IMR-90 (cell line): ENCODE measurements around the gene AGMO. TPM values are rescaled to one million over a fixed set of nuclear protein-coding genes. Genes with fewer than 3 reads are reported as not detected.

ENCODE experiments used
- ATAC-seq: fragments of 200-7000 bp; cut with Tn5 transposase; 2 replicates; pipeline ENCODE4 v1.9.1; 2020; ENCODE audit warnings: low read depth, mild to moderate bottlenecking, moderate library complexity
- BruUV-seq: library from RNA; stranded (reverse); fragments of 400-500 nt; replicated peaks from 2 replicates; lab custom pipeline; 2021; lab: Mats Ljungman, UMichigan
- CTCF ChIA-PET: fragments of 300-600 bp; formaldehyde crosslinking; extraction: SDS; loops from one replicate; lab custom pipeline; 2021; ENCODE audit warnings: antibody characterized with exemption; lab: Yijun Ruan, JAX
- POLR2A ChIA-PET: fragments of 300-600 bp; sonication (Branson Sonifier 250); formaldehyde crosslinking; loops from one replicate; lab custom pipeline; 2022; ENCODE audit warnings: antibody characterized with exemption; ENCODE audit not compliant: unreplicated experiment; lab: Charles Lee
- DNase-seq: peaks from one replicate; pipeline ENCODE4 v3.0.0; 2013
- H2AFZ ChIP-seq: replicated peaks from 2 replicates; pipeline ENCODE3; 2013; ENCODE audit warnings: low read length, mild to moderate bottlenecking; ENCODE audit not compliant: poor library complexity
- H2AK5ac ChIP-seq: 2 replicates; pipeline ENCODE4 v1.6.1; 2013; ENCODE audit warnings: low read depth, low read length, inconsistent platforms
- H2AK9ac ChIP-seq: replicated peaks from 2 replicates; pipeline ENCODE3; 2013; ENCODE audit warnings: mild to moderate bottlenecking, low read depth, low read length, moderate library complexity; ENCODE audit not compliant: poor library complexity
- H2BK120ac ChIP-seq: 2 replicates; pipeline ENCODE4 v1.6.1; 2013; ENCODE audit warnings: low read depth, low read length, inconsistent platforms
- H2BK15ac ChIP-seq: 3 replicates; pipeline ENCODE4 v1.6.1; 2013; ENCODE audit warnings: low read depth, low read length, inconsistent platforms
- H2BK20ac ChIP-seq: 2 replicates; pipeline ENCODE4 v1.6.1; 2013; ENCODE audit warnings: low read depth, mild to moderate bottlenecking, inconsistent platforms, low read length, moderate library complexity
- H2BK5ac ChIP-seq: 2 replicates; pipeline ENCODE4 v1.6.1; 2013; ENCODE audit warnings: mild to moderate bottlenecking, low read depth, low read length, inconsistent platforms; ENCODE audit not compliant: poor library complexity, severe bottlenecking
- H3K14ac ChIP-seq: replicated peaks from 2 replicates; pipeline ENCODE4 v1.6.1; 2013; ENCODE audit warnings: low read depth, low read length, inconsistent platforms
- H3K18ac ChIP-seq: 2 replicates; pipeline ENCODE4 v1.6.1; 2013; ENCODE audit warnings: low read depth, low read length, control low read depth
- H3K23ac ChIP-seq: 2 replicates; pipeline ENCODE4 v1.6.1; 2013; ENCODE audit warnings: low read depth, low read length, inconsistent platforms
- H3K27ac ChIP-seq: 2 replicates; pipeline ENCODE4 v1.5.1; 2013; ENCODE audit warnings: mild to moderate bottlenecking, control low read depth, low read length; ENCODE audit not compliant: insufficient read depth
- H3K27me3 ChIP-seq: 2 replicates; pipeline ENCODE4 v1.6.1; 2013; ENCODE audit warnings: low read length; ENCODE audit not compliant: control insufficient read depth, insufficient read depth
- H3K36me3 ChIP-seq: 2 replicates; pipeline ENCODE4 v1.6.1; 2013; ENCODE audit warnings: low read length, mixed read lengths; ENCODE audit not compliant: control insufficient read depth, insufficient read depth
- H3K4ac ChIP-seq: 2 replicates; pipeline ENCODE4 v1.6.1; 2013; ENCODE audit warnings: low read depth, low read length, inconsistent platforms
- H3K4me1 ChIP-seq: 2 replicates; pipeline ENCODE4 v1.6.1; 2013; ENCODE audit warnings: low read length, mixed read lengths; ENCODE audit not compliant: control insufficient read depth, insufficient read depth
- H3K4me2 ChIP-seq: 2 replicates; pipeline ENCODE4 v1.6.1; 2013; ENCODE audit warnings: low read depth, mild to moderate bottlenecking, control low read depth, low read length, moderate library complexity
- H3K4me3 ChIP-seq: 2 replicates; pipeline ENCODE4 v1.5.1; 2013; ENCODE audit warnings: low read depth, mild to moderate bottlenecking, control low read depth, low read length, moderate library complexity; ENCODE audit not compliant: insufficient read depth
- H3K56ac ChIP-seq: 2 replicates; pipeline ENCODE4 v1.6.1; 2013; ENCODE audit warnings: low read length, inconsistent platforms; ENCODE audit not compliant: insufficient read depth; ENCODE audit errors: extremely low read depth
- H3K79me1 ChIP-seq, 2 experiments: 2 replicates each; pipeline ENCODE4 v1.6.1; 2013; ENCODE audit warnings: low read length in 2 of 2, inconsistent platforms in 1 of 2, low read depth in 1 of 2
- H3K9ac ChIP-seq: 2 replicates; pipeline ENCODE4 v1.6.1; 2013; ENCODE audit warnings: low read depth, low read length, control low read depth
- H3K9me1 ChIP-seq: 2 replicates; pipeline ENCODE4 v1.6.1; 2013; ENCODE audit warnings: low read length, inconsistent platforms; ENCODE audit not compliant: insufficient read depth
- H3K9me3 ChIP-seq: 2 replicates; pipeline ENCODE4 v1.6.1; 2013; ENCODE audit warnings: low read length; ENCODE audit not compliant: control insufficient read depth, insufficient read depth
- H4K20me1 ChIP-seq: 2 replicates; pipeline ENCODE4 v1.6.1; 2013; ENCODE audit warnings: low read length, inconsistent platforms; ENCODE audit not compliant: insufficient read depth
- H4K5ac ChIP-seq: 2 replicates; pipeline ENCODE4 v1.6.1; 2013; ENCODE audit warnings: mild to moderate bottlenecking, low read depth, low read length, control low read depth
- H4K8ac ChIP-seq, 2 experiments: 2 replicates each; pipeline ENCODE4 v1.6.1; 2013; ENCODE audit warnings: low read depth in 2 of 2, low read length in 2 of 2, control low read depth in 1 of 2, inconsistent platforms in 1 of 2
- H4K91ac ChIP-seq: 2 replicates; pipeline ENCODE4 v1.6.1; 2013; ENCODE audit warnings: low read depth, low read length, inconsistent platforms; ENCODE audit not compliant: insufficient read depth
- ELK1 ChIP-seq: fragments of 150-350 bp; IDR thresholded peaks from 2 replicates; pipeline ENCODE4 v1.6.1; 2016; ENCODE audit warnings: low read depth, mild to moderate bottlenecking, low read length, moderate library complexity, borderline replicate concordance
- WGBS, 2 experiments: methylation state at CpG; one replicate each; pipeline versions ENCODE4 v1.1.5 to v1.1.7; 2013; ENCODE audit warnings: missing lambda C conversion rate in 2 of 2; ENCODE audit not compliant: insufficient read length in 1 of 2; ENCODE audit errors: extremely low coverage in 2 of 2; 5-methylcytosine and 5-hydroxymethylcytosine counted together
- dilution Hi-C: fragments of 300-500 bp; cut with HindIII; formaldehyde crosslinking; loops from one replicate; pipeline ENCODE4 v1.14.3; 2018; ENCODE audit warnings: low sequenced_read_pairs; ENCODE audit not compliant: unreplicated experiment
- in situ Hi-C: fragments of 300-500 bp; cut with MboI; formaldehyde crosslinking; loops from 3 replicates; pipeline ENCODE4 v1.14.3; 2019; ENCODE audit warnings: low sequenced_read_pairs, inconsistent platforms, mixed read lengths
- intact Hi-C: fragments of 100-400 bp; cut with micrococcal nuclease; formaldehyde crosslinking; loops from 2 replicates; pipeline ENCODE4 v1.10.0; 2022
- polyA plus RNA-seq, 3 experiments: library from polyadenylated mRNA; depleted of rRNA; stranded (reverse); fragments of >200 nt; gene quantifications; 2 replicates each; pipeline ENCODE4 v1.2.3, GENCODE V29; 2012; ENCODE audit warnings: low replicate concordance in 1 of 3
- total RNA-seq: library from RNA; depleted of rRNA; stranded (reverse); fragments of >200 nt; gene quantifications from 2 replicates; pipeline ENCODE4 v1.2.3, GENCODE V29; 2012

Gene AGMO
- total and polyA plus RNA-seq, 2 of the 4 experiments (the other 2 are of a cell fraction): not detected

DNA sequence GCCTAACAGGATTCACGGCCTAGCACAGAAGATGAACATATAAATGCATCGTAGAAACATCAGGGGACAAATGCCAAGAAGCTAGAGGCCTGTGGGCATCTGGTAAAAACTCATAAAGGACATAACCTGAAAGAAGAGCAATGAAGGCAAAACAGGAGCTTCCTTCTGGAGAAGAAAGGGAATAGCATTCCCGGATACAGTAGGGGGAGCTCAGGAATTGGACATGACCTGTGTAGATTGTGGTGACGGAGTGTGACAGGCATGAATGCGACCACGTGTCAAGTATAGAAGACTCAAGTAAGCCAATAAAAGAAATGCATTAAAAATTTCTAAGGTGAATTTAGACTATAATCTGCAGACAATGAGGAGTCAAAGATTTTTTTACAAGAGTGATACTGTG, 270.1 kb downstream of the AGMO start:
- Histone ChIP-seq H2BK15ac (no peak overlapping the region), H3K4ac (no peak overlapping the region), H2BK20ac (no peak overlapping the region), H2AK9ac (no peak overlapping the region), H2BK120ac (no peak overlapping the region), H3K18ac (no peak overlapping the region), H3K4me3 (no peak overlapping the region), H4K91ac (no peak overlapping the region), H2AK5ac (no peak overlapping the region), H3K27ac (no peak overlapping the region), H3K23ac (no peak overlapping the region), H4K8ac (no peak overlapping the region), H3K36me3 (no peaks in the 10 kb centered on the region), H2BK5ac (no peak overlapping the region), H2AFZ (no peak overlapping the region), H3K9ac (no peak overlapping the region), H4K20me1 (no peaks in the 10 kb centered on the region), H3K4me1 (no peaks in the 10 kb centered on the region), H3K9me1 (no peaks in the 10 kb centered on the region), H3K27me3 (no peaks in the 10 kb centered on the region), H3K14ac (no peak overlapping the region), H3K9me3 (no peaks in the 10 kb centered on the region), H4K5ac (no peak overlapping the region), H3K79me1 (no peaks in the 10 kb centered on the region), H3K56ac (no peak overlapping the region), H3K4me2 (no peak overlapping the region)
- no CpG with 5 or more reads among the region's 6 CpGs for WGBS, 2 experiments
- in situ Hi-C loops (no loop called here), intact Hi-C loops (loop anchor here (5.0 kb wide), 1 partner anchor 574 kb away; no protein-coding TSS in a partner anchor), dilution Hi-C loops (no loop called here)
- no TSS peak for BruUV-seq
- CTCF ChIA-PET: interaction anchor here (1.5 kb wide), 1 partner anchor 9 kb away, joined by 3 read pairs; no protein-coding TSS in a partner anchor
- TF ChIP-seq ELK1: no peak
- DNase-seq (no peak), ATAC-seq (no peak)
- POLR2A ChIA-PET: no interaction called here
